Thoracic aorta (tissue), 2 donors: ENCODE results near the gene ZFP2. TPM values are rescaled to one million over a fixed set of nuclear protein-coding genes. Genes with fewer than 3 reads are reported as not detected.
"Not testable (repeated sequence)": the region's sequence is repeated elsewhere in the genome, so short reads cannot be mapped to it uniquely, and the experiment has no call there.

ENCODE experiments used
- ATAC-seq: fragments of 150-250 bp; one replicate; pipeline ENCODE4 v1.8.0; 2017; ENCODE audit warnings: low read depth; ENCODE audit not compliant: insufficient number of reproducible peaks, low FRiP score
- DNase-seq: peaks from one replicate; pipeline ENCODE4 v3.0.0-alpha.2; 2020; ENCODE audit warnings: low spot score
- H3K27ac ChIP-seq, 2 donors: fragments of 200-600 bp; sonication (generic); 1 replicate in 1 of 2; 2 replicates in 1 of 2; pipeline ENCODE4 v1.5.1; 2016; ENCODE audit warnings: mild to moderate bottlenecking in 2 of 2, moderate library complexity in 2 of 2
- H3K27me3 ChIP-seq: fragments of 200-600 bp; sonication (generic); replicated peaks from 2 replicates; pipeline ENCODE4 v1.6.0; 2016; ENCODE audit warnings: mild to moderate bottlenecking; ENCODE audit not compliant: insufficient read depth
- H3K36me3 ChIP-seq: fragments of 200-600 bp; sonication (generic); one replicate; pipeline ENCODE4 v1.5.1; 2016
- H3K4me1 ChIP-seq, 2 donors: fragments of 200-600 bp; sonication (generic); 1 replicate in 1 of 2; 2 replicates in 1 of 2; pipeline versions ENCODE4 v1.5.1 to v1.6.0; 2016; ENCODE audit warnings: low read depth in 2 of 2, mild to moderate bottlenecking in 1 of 2; ENCODE audit not compliant: control insufficient read depth in 1 of 2
- H3K4me3 ChIP-seq: fragments of 200-600 bp; sonication (generic); 2 replicates; pipeline ENCODE4 v1.5.1; 2016; ENCODE audit warnings: mild to moderate bottlenecking
- H3K9me3 ChIP-seq: fragments of 200-600 bp; sonication (generic); 2 replicates; pipeline ENCODE4 v1.5.1; 2016
- total RNA-seq, 2 donors: library from RNA; depleted of rRNA; stranded (reverse); fragments of >200 nt; gene quantifications; one replicate each; pipeline versions ENCODE4 v1.1.0 to v1.2.3, GENCODE V29; 2016
- TF ChIP-seq, protein P1 (sequence below): fragments of 200-600 bp; sonication (generic); IDR thresholded peaks from one replicate; pipeline ENCODE4 v1.5.1; 2019; ENCODE audit warnings: antibody characterized with exemption

Gene ZFP2
- total RNA-seq, 2 donors from 2014 or later, result 1.1 to 2.2 TPM

DNA sequence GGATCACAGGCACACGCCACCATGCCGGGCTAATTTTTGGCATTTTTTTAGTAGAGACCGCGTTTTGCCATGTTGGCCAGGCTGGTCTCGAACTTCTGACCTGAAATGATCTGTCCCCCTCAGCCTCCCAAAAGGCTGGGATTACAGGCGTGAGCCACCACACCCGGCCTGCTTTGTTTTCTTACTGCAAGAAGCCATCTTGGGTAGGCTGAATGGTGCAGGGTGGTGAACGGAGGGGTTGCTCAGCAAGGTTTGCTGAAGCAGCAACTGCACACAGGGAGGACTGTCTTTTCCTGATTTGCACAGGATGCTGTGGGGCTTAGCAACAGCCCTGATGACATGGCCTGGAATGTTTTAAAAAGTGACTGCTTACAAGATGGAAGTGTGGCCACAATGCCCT lies 25.3 kb upstream of the ZFP2 start:
- ATAC-seq (no peak), DNase-seq (no peak)
- Histone ChIP-seq H3K27ac (no peak overlapping the region), H3K27me3 (no peaks in the 10 kb centered on the region), H3K36me3 (peaks cover 85% of the 10 kb centered on the region), H3K4me1 (no peaks in the 10 kb centered on the region), H3K4me3 (no peak overlapping the region), H3K9me3 (peaks cover 32% of the 10 kb centered on the region)
- TF ChIP-seq, protein P1, sequence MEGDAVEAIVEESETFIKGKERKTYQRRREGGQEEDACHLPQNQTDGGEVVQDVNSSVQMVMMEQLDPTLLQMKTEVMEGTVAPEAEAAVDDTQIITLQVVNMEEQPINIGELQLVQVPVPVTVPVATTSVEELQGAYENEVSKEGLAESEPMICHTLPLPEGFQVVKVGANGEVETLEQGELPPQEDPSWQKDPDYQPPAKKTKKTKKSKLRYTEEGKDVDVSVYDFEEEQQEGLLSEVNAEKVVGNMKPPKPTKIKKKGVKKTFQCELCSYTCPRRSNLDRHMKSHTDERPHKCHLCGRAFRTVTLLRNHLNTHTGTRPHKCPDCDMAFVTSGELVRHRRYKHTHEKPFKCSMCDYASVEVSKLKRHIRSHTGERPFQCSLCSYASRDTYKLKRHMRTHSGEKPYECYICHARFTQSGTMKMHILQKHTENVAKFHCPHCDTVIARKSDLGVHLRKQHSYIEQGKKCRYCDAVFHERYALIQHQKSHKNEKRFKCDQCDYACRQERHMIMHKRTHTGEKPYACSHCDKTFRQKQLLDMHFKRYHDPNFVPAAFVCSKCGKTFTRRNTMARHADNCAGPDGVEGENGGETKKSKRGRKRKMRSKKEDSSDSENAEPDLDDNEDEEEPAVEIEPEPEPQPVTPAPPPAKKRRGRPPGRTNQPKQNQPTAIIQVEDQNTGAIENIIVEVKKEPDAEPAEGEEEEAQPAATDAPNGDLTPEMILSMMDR, result no peak

DNA sequence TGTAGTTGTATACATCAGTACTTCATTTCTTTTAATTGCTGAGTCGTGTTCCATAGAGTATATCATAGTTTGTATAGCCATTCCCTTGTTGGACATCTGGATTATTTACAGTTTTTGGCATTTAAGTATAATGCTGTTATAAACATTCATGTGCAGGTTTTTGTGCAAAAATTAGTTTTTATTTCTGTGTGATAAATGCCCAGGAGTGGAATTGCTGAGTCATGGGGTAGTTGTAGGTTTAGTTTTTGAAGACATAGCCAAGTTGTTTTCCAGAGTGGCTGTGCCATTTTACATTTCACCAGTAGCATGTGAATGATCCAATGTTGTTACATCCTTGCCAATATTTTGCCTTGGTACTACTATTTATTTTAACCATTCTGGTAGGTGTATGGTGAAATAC lies 23.4 kb upstream of the ZFP2 start:
- no peaks in the 10 kb centered on the region for H3K27me3 ChIP-seq
- TF ChIP-seq, protein P1, result no peak
- H3K9me3 ChIP-seq, result peaks cover 51% of the 10 kb centered on the region
- no peaks in the 10 kb centered on the region for H3K4me1 ChIP-seq
- H3K27ac ChIP-seq, result no peak overlapping the region
- no peak overlapping the region for H3K4me3 ChIP-seq
- ATAC-seq (no peak), DNase-seq (no peak)
- H3K36me3 ChIP-seq, result peaks cover 85% of the 10 kb centered on the region

DNA sequence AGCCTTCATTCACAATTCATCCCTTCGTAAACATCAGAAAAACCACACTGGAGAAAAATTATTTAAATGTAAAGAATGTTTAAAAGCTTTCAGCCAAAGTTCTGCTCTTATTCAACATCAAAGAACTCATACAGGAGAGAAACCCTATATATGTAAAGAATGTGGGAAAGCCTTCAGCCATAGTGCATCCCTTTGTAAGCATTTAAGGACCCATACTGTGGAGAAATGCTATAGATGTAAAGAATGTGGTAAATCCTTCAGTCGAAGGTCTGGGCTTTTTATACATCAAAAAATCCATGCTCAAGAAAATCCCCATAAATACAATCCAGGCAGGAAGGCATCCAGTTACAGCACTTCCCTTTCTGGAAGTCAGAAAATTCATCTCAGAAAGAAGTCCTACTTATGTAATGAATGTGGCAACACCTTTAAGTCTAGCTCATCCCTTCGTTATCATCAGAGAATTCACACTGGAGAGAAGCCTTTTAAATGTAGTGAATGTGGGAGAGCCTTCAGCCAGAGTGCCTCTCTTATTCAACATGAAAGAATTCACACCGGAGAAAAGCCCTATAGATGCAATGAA lies 12.5 kb upstream of the ZFP2 start:
- peaks cover 94% of the 10 kb centered on the region for H3K9me3 ChIP-seq
- H3K4me3 ChIP-seq, ATAC-seq, H3K4me1 ChIP-seq, DNase-seq, H3K27me3 ChIP-seq, H3K27ac ChIP-seq: not testable (repeated sequence)
- peaks cover 73% of the 10 kb centered on the region for H3K36me3 ChIP-seq

DNA sequence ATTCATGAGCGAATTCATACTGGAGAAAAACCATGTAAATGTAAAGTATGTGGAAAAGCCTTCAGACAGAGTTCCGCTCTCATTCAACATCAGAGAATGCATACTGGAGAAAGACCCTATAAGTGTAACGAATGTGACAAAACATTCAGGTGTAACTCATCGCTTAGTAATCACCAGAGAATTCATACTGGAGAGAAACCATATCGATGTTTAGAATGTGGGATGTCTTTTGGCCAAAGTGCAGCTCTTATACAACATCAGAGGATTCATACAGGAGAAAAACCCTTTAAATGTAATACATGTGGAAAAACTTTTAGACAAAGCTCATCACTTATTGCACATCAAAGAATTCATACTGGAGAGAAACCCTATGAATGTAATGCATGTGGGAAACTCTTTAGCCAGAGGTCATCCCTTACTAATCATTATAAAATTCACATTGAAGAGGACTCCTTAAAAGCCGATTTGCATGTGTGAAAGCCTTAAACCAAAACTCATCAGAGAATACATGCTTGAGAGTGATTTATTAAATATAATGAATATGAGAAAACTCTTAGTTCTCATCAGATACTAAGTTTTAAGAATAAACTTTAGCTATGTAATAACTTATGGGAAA lies 11.8 kb upstream of the ZFP2 start:
- TF ChIP-seq, protein P1, result no peak
- H3K36me3 ChIP-seq, result peaks cover 71% of the 10 kb centered on the region
- no peak for ATAC-seq

DNA sequence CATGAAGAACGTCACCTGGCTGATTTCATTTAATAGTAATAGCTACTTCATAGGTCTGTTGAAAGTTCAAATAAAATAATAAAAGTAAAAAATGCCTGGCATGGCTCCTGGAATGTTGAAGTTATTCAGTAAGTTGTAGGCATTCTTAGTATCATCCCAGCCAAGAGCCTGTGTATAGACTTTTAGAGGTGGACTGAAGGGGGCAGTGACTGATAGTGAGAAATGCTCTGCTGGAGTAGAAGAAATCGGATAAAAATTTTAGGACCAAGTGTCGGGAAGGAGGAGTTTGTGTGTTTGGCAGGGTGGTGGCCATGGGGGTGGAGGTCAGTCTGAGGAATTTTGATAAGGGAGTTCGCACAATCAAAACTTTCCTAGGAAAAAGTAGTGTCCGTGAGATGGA lies 3.6 kb downstream of the ZFP2 start:
- DNase-seq (no peak), ATAC-seq (no peak)
- Histone ChIP-seq H3K4me1 (peaks cover 0 to 7% of the 10 kb centered on the region in 2 donors), H3K27ac (no peak overlapping the region), H3K36me3 (no peaks in the 10 kb centered on the region), H3K4me3 (no peak overlapping the region), H3K9me3 (peaks cover 8% of the 10 kb centered on the region), H3K27me3 (no peaks in the 10 kb centered on the region)
- TF ChIP-seq, protein P1, result no peak

More for the DNA sequence above, 11.8 kb upstream of the ZFP2 start:
- Histone ChIP-seq H3K27ac (no peak overlapping the region), H3K27me3 (no peaks in the 10 kb centered on the region), H3K4me1 (no peaks in the 10 kb centered on the region), H3K9me3 (peaks cover 93% of the 10 kb centered on the region), H3K4me3 (no peak overlapping the region)
- no peak for DNase-seq

DNA sequence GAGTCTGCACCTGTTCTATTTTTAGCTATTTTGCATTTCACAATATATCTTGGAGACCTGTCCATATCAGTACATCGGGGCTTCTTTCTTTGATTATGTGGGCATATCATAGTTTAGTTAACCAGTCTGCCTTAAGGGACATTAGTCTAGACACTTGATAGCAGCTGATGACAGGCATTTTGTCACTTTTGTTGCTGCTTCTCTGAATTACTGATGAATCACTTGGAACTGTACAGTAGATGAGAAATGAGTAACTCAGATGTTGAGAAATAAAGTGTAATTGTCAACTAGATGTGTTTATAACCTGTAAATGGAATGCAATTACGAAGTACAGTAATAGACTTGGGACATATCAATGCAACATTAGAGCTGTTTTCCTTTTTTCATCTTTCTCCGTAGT lies 7.1 kb downstream of the ZFP2 start:
- H3K27me3 ChIP-seq, result no peaks in the 10 kb centered on the region
- TF ChIP-seq, protein P1, result no peak
- no peak overlapping the region for H3K27ac ChIP-seq
- no peaks in the 10 kb centered on the region for H3K4me1 ChIP-seq
- DNase-seq, result no peak
- no peak overlapping the region for H3K4me3 ChIP-seq
- ATAC-seq, result no peak
- H3K36me3 ChIP-seq, result peaks cover 9% of the 10 kb centered on the region
- peaks cover 19% of the 10 kb centered on the region for H3K9me3 ChIP-seq
